ENCODE measurements around the gene KRTAP5-2.

DNA sequence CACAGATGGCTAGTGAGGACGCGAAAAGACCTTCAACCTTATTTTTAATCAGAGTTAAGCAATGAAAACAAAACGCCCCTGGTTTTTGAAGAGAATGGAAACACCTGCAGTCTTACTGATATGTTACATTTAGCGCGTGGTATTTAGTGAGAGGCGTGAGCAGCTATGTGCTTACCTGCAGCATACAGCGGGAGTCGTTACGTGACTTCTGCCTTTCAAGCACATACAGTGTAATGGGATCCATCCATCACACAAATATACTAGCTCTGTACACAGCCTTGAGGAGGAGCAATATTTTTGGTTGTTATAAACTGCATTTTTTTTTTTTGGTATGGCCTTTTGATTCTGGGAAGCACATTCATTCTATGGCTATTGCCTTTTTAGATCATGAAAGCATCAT lies 5.5 kb downstream of the KRTAP5-2 start:
- TF ChIP-seq, protein P1, sequence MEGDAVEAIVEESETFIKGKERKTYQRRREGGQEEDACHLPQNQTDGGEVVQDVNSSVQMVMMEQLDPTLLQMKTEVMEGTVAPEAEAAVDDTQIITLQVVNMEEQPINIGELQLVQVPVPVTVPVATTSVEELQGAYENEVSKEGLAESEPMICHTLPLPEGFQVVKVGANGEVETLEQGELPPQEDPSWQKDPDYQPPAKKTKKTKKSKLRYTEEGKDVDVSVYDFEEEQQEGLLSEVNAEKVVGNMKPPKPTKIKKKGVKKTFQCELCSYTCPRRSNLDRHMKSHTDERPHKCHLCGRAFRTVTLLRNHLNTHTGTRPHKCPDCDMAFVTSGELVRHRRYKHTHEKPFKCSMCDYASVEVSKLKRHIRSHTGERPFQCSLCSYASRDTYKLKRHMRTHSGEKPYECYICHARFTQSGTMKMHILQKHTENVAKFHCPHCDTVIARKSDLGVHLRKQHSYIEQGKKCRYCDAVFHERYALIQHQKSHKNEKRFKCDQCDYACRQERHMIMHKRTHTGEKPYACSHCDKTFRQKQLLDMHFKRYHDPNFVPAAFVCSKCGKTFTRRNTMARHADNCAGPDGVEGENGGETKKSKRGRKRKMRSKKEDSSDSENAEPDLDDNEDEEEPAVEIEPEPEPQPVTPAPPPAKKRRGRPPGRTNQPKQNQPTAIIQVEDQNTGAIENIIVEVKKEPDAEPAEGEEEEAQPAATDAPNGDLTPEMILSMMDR (conservative IDR thresholded peaks at IDR 0.05) = no peak
- TF ChIP-seq EZH2 (IDR thresholded peaks at IDR 0.05; ENCODE audit: low read depth) = no peak

All from PC-9 (cell line).